ENCODE data around the gene POP5. TPM values are rescaled to one million over a fixed set of nuclear protein-coding genes. Genes with fewer than 3 reads are reported as not detected.
A peak's percentile ranks its signal among the peaks of the same experiment; 100 is the strongest.

Gene POP5
- total and polyA plus RNA-seq, 2 experiments from 2014 or later, result 38.9 to 68.4 TPM

DNA sequence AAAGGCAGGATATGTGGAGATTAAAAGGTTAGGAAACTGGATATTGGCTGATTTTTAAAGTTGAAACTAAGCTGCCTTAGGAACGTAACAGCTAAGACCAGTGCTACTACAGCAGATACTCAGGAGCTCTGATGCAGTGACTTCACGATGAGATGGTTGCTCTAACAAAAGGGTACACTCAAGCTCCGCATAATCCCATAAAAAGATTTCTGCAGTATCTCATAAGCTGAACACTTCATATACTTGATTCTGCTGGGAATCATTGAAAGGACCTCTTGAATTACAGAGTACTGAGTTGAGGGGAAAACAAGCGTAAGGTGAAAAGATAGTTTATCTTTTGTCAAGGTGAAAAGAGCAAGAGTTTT, 43.4 kb downstream of the POP5 start:
- H3K79me2 ChIP-seq (ENCODE audit: insufficient read depth), result peaks cover 87% of the 10 kb centered on the region
- H3K9me3 ChIP-seq (ENCODE audit: low read depth), result no peaks in the 10 kb centered on the region
- peaks cover 43% of the 10 kb centered on the region for H4K20me1 ChIP-seq (ENCODE audit: insufficient read depth)
- in situ Hi-C loops (cut with MboI), result no loop called here
- no peaks in the 10 kb centered on the region for H3K36me3 ChIP-seq (ENCODE audit: low read depth)
- peak overlapping the region; percentile 49; the same call in 1 of the 2 replicates for H3K27ac ChIP-seq
- no peaks in the 10 kb centered on the region for H3K9me2 ChIP-seq (ENCODE audit: insufficient read depth)
- H2AFZ ChIP-seq, result no peak overlapping the region
- DNase-seq, result peak; percentile 4
- H3F3A ChIP-seq (ENCODE audit: insufficient read depth), result peaks cover 44% of the 10 kb centered on the region
- H3K9ac ChIP-seq, result peak overlapping the region; percentile 35; the same call in 1 of the 2 replicates
- TF ChIP-seq EZH2phosphoT487 (IDR thresholded peaks at IDR 0.05; ENCODE audit: insufficient read depth, low read depth), result no peak
- no peak for TF ChIP-seq EZH2 (IDR thresholded peaks at IDR 0.05; ENCODE audit: insufficient read depth, poor library complexity, severe bottlenecking)
- H3K27me3 ChIP-seq (replicated peaks; ENCODE audit: insufficient read depth), result no peaks in the 10 kb centered on the region
- WGBS, 2 experiments (ENCODE audit: low coverage in 1 of 2, low lambda C conversion rate in 2 of 2, missing lambda C conversion rate in 2 of 2), result 64 to 73% methylated on average over 4 of the region's 4 CpGs
- peak overlapping the region; percentile 45 for H3K4me3 ChIP-seq
- H3K4me2 ChIP-seq (ENCODE audit: unreplicated experiment), result peak overlapping the region; percentile 74
- H3K4me1 ChIP-seq (ENCODE audit: insufficient read depth), result peaks cover 49% of the 10 kb centered on the region

DNA sequence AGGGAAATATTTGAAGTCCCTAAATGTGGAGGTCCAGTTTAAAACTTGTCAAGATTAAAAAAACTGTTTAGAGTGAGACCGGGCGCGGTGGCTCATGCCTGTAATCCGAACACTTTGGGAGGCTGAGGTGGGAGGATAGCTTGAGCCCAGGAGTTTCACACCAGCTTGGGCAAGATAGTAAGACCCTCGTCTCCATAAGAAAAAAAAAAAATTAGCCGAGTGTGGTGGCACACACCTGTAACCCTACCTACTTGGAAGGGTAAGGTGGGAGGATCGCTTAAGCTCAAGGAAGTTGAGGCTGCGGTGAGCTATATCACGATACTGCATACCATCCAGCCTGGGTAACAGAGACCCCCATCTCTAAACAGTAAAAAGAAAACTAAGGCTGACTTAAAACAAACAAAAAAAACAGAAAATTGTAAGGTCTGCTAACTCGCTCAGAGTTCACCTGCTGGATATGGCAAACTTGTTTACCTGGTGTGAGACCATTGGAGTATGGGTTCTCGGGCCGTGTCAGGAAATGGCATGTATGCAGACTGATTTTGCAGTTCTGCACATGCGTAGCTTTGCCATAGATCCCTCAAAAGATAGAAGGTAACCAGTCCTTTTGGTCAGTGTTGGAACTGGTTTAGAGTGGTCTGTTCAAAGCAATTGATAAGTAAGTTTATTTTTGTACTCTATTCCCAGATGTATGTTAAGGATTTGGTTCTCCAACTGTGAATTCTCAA, 45.0 kb downstream of the POP5 start:
- 59 to 65% methylated on average over 13 of the region's 13 CpGs for WGBS, 2 experiments (ENCODE audit: low coverage in 1 of 2, low lambda C conversion rate in 2 of 2, missing lambda C conversion rate in 2 of 2)
- Histone ChIP-seq H3K9me2 (ENCODE audit: insufficient read depth) (no peaks in the 10 kb centered on the region), H4K20me1 (ENCODE audit: insufficient read depth) (peaks cover 40% of the 10 kb centered on the region), H3K36me3 (ENCODE audit: low read depth) (no peaks in the 10 kb centered on the region), H3K4me2 (ENCODE audit: unreplicated experiment) (peak overlapping the region; percentile 99), H3K27me3 (replicated peaks; ENCODE audit: insufficient read depth) (no peaks in the 10 kb centered on the region), H3F3A (ENCODE audit: insufficient read depth) (peaks cover 44% of the 10 kb centered on the region), H3K79me2 (ENCODE audit: insufficient read depth) (peaks cover 71% of the 10 kb centered on the region), H3K9me3 (ENCODE audit: low read depth) (no peaks in the 10 kb centered on the region), H3K4me1 (ENCODE audit: insufficient read depth) (peaks cover 49% of the 10 kb centered on the region), H3K27ac (no peak overlapping the region), H3K4me3 (peak overlapping the region; percentile 89), H2AFZ (no peak overlapping the region), H3K9ac (peak overlapping the region; percentile 91)
- no peak for DNase-seq
- in situ Hi-C loops (cut with MboI), result no loop called here
- TF ChIP-seq EZH2 (IDR thresholded peaks at IDR 0.05; ENCODE audit: insufficient read depth, poor library complexity, severe bottlenecking) (no peak), EZH2phosphoT487 (IDR thresholded peaks at IDR 0.05; ENCODE audit: insufficient read depth, low read depth) (no peak)

DNA sequence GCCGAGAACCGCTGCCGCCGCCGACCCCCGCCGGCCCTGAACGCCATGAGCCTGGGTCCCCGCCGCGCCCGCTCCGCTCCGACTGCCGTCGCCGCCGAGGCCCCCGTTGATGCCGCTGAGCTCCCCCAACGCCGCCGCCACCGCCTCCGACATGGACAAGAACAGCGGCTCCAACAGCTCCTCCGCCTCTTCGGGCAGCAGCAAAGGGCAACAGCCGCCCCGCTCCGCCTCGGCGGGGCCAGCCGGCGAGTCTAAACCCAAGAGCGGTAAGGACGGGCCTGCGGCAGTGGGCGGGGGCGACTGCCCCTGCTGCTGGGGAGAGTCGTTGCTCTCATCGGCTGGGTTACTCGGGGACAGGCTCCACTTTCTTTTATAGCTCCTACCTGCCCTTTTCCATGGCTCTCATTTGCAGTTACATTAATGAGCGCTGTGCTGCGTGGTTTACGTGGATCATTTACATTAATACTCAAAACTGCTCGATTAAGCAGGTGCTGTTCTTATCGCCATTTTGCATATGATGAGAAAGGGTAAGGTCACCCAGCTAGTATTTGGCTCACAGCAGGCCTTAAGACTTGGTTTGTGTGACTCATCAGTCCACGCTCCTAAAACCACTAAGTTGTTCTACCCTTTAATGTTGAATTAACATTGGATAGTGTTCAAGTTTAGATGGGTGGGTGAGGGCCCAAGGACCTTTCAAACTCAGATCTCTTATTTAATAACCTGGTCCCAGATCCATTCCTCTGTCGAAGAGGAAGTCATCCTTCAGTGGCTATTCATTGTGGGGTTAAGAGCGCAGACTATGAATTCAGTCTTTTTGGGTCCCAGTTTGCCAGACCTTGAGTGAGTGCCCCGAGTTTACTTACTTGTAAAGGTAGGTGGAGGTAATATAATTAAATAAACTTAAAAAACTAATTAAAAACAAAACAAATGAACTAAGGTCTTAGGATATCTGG, 46.2 kb downstream of the POP5 start:
- H3K27ac ChIP-seq, result peak overlapping the region; percentile 39
- in situ Hi-C loops (cut with MboI), result no loop called here
- no peaks in the 10 kb centered on the region for H3K9me2 ChIP-seq (ENCODE audit: insufficient read depth)
- no peaks in the 10 kb centered on the region for H3K36me3 ChIP-seq (ENCODE audit: low read depth)
- H3K4me2 ChIP-seq (ENCODE audit: unreplicated experiment), result peak overlapping the region; percentile 99
- peaks cover 40% of the 10 kb centered on the region for H4K20me1 ChIP-seq (ENCODE audit: insufficient read depth)
- H3F3A ChIP-seq (ENCODE audit: insufficient read depth), result peaks cover 39% of the 10 kb centered on the region
- H2AFZ ChIP-seq, result peak overlapping the region; percentile 73
- peaks cover 58% of the 10 kb centered on the region for H3K79me2 ChIP-seq (ENCODE audit: insufficient read depth)
- H3K9ac ChIP-seq, result peak overlapping the region; percentile 91
- H3K4me1 ChIP-seq (ENCODE audit: insufficient read depth), result peaks cover 45% of the 10 kb centered on the region
- peak; percentile 90 for DNase-seq
- no peaks in the 10 kb centered on the region for H3K27me3 ChIP-seq (replicated peaks; ENCODE audit: insufficient read depth)
- 0 to 2% methylated on average over 49 to 51 of the region's 52 CpGs for WGBS, 2 experiments (ENCODE audit: low coverage in 1 of 2, low lambda C conversion rate in 2 of 2, missing lambda C conversion rate in 2 of 2)
- no peaks in the 10 kb centered on the region for H3K9me3 ChIP-seq (ENCODE audit: low read depth)
- TF ChIP-seq EZH2phosphoT487 (IDR thresholded peaks at IDR 0.05; ENCODE audit: insufficient read depth, low read depth), result no peak
- TF ChIP-seq EZH2 (IDR thresholded peaks at IDR 0.05; ENCODE audit: insufficient read depth, poor library complexity, severe bottlenecking), result no peak
- peak overlapping the region; percentile 89 for H3K4me3 ChIP-seq

DNA sequence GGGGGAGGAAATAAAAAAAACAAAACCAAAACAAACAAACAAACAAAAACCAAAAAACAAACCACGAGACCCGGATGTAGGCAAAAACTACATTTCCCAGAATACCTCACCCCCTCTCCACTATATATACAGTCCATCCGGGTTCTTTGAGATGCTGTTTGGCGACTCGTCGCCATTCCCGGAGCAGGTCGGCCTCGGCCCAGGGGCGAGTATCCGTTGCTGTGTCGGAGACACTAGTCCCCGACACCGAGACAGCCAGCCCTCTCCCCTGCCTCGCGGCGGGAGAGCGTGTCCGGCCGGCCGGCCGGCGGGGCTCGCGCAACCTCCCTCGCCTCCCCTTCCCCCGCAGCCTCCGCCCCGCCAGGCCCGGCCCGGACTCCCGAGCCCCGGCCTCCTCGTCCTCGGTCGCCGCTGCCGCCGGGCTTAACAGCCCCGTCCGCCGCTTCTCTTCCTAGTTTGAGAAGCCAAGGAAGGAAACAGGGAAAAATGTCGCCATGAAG, 46.9 kb downstream of the POP5 start, which contains the start of gene RNF10:
Gene RNF10 (plus strand): TSS at position 154 of the 500 bp plus-strand sequence. CDS start 456 bp downstream, outside the sequence.
- Histone ChIP-seq H3K79me2 (ENCODE audit: insufficient read depth) (peaks cover 51% of the 10 kb centered on the region), H3K9ac (peak within 1 kb of the TSS; percentile 91), H4K20me1 (ENCODE audit: insufficient read depth) (peaks cover 36% of the 10 kb centered on the region), H3K9me3 (ENCODE audit: low read depth) (no peaks in the 10 kb centered on the region), H3K4me3 (peak within 1 kb of the TSS; percentile 89), H3K9me2 (ENCODE audit: insufficient read depth) (no peaks in the 10 kb centered on the region), H3F3A (ENCODE audit: insufficient read depth) (peaks cover 36% of the 10 kb centered on the region), H2AFZ (peak within 1 kb of the TSS; percentile 73), H3K27ac (peak within 1 kb of the TSS; percentile 39), H3K27me3 (replicated peaks; ENCODE audit: insufficient read depth) (no peaks in the 10 kb centered on the region), H3K36me3 (ENCODE audit: low read depth) (no peaks in the 10 kb centered on the region), H3K4me2 (ENCODE audit: unreplicated experiment) (peak within 1 kb of the TSS; percentile 99), H3K4me1 (ENCODE audit: insufficient read depth) (peaks cover 38% of the 10 kb centered on the region)
- in situ Hi-C loops (cut with MboI), result no loop called here
- TF ChIP-seq EZH2 (IDR thresholded peaks at IDR 0.05; ENCODE audit: insufficient read depth, poor library complexity, severe bottlenecking), result no peak
- no peak for TF ChIP-seq EZH2phosphoT487 (IDR thresholded peaks at IDR 0.05; ENCODE audit: insufficient read depth, low read depth)
- peak; percentile 89 for DNase-seq
- WGBS, 2 experiments (ENCODE audit: low coverage in 1 of 2, low lambda C conversion rate in 2 of 2, missing lambda C conversion rate in 2 of 2), result 0 to 3% methylated on average over 14 to 43 of the region's 43 CpGs

Data from GM23248 (cell line).